Middle frontal gyrus (tissue), 1 donor: Measurements from ENCODE around the gene TTLL9.
"Not testable (repeated sequence)": the region's sequence is repeated elsewhere in the genome, so short reads cannot be mapped to it uniquely, and the experiment has no call there.

Experiments used
- DNase-seq: peaks from one replicate; pipeline ENCODE4 v3.0.0-alpha.2; 2015; ENCODE audit warnings: low spot score; ENCODE audit errors: extremely low spot score

Gene TTLL9, protein sequence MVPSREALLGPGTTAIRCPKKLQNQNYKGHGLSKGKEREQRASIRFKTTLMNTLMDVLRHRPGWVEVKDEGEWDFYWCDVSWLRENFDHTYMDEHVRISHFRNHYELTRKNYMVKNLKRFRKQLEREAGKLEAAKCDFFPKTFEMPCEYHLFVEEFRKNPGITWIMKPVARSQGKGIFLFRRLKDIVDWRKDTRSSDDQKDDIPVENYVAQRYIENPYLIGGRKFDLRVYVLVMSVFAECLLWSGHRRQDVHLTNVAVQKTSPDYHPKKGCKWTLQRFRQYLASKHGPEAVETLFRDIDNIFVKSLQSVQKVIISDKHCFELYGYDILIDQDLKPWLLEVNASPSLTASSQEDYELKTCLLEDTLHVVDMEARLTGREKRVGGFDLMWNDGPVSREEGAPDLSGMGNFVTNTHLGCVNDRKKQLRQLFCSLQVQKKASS

DNA sequence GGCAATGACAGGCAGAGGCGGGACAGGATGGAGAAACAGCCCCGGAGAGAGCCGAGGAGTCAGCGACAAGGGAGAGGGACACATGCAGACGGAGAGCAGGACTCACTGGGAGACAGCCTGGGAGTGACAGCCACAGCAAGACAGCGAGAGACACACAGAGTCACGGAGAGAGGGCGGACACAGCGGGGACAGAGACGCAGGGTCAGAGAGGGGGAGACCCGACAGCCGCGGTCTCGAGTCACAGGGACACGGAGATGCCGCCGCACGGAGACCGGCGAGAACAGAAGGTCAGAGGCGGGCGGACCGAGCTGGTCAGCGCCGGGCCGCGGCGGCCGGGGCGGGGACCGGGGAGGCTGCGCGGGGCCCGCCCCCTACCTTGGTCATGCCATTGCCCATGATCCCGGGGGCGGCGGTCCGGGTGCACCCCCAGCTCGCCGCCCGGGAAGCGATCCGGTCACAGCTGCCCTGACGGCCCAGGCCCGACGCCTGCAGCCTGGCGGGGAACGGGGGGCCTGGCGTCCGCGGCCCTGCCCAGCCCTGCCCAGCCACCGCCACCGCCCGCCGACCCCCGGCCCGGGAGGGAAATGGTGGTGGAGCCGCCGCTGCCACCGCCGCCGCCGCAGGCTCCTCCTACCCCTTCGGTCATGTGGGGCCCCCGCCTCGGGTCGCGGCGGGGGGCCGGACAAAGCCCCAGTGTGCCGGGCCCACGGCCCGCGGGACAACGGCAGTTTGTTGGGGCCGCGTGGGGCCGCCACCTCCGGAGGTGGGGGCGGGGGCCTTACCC is at the start of gene TTLL9, which contains the start of gene DUSP15:
TSS of gene TTLL9 (plus strand) at position 693 of the 784 bp plus-strand sequence. CDS start 493 bp downstream, outside the sequence.
TSS of gene DUSP15 (minus strand) at position 586 of the 784 bp plus-strand sequence. CDS start at position 396, 190 bp downstream.
- DNase-seq = peak; percentile 20

DNA sequence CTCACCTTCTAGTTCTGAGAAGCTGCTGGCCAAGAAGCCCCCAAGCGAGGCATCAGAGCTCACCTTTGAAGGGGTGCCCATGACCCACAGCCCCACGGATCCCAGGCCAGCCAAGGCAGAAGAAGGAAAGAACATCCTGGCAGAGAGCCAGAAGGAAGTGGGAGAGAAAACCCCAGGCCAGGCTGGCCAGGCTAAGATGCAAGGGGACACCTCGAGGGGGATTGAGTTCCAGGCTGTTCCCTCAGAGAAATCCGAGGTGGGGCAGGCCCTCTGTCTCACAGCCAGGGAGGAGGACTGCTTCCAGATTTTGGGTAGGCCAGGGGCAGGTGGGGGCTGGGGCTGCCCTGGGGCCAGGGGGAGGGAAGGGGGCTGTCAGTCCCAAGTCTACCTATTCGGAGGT is 49.0 kb upstream of the TTLL9 start:
- DNase-seq = no peak

DNA sequence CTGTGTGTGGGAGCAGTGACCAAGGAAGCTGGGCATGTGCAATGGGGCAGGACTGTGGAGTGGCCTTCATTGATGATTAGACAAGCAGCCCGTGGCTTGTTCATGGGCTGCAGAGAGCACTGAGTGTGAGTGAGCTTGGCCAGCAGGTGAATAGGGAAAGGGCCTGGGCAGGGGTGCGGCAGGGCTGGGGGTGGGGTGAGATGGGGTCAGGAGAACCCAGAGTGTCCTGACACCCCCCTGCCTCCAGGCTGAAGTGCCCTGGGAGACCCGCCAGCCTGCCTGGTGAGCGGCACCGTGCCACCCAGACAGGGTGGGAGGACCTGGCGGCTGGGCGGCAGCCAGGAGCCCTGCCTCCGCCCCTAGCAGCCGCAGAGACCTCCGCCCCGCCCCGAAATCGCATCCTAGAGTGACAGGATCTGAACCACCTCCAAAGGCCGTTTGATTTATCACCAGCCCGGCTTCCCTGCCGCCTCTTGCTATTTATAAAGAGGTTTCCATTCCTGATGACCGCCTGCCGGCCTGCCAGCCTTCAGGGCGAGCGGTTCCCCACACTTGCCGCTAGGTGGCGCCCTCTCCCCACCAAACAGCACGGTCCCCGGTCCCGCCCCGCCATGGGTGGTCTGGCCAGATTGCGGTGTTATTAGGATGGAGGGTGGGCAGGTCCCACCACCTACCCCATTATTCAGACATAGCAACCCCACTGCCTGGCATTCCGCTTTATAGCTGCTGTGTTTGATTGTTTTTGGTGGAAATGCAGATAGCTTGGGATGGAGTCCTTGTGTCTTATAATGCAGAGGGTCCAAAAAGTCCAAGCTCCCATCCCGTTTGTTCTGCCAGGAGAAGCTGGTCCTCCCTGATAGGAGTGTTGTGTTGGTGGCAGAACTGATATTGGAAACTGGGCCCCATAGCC is 47.8 kb upstream of the TTLL9 start:
- peak; percentile 38 for DNase-seq

DNA sequence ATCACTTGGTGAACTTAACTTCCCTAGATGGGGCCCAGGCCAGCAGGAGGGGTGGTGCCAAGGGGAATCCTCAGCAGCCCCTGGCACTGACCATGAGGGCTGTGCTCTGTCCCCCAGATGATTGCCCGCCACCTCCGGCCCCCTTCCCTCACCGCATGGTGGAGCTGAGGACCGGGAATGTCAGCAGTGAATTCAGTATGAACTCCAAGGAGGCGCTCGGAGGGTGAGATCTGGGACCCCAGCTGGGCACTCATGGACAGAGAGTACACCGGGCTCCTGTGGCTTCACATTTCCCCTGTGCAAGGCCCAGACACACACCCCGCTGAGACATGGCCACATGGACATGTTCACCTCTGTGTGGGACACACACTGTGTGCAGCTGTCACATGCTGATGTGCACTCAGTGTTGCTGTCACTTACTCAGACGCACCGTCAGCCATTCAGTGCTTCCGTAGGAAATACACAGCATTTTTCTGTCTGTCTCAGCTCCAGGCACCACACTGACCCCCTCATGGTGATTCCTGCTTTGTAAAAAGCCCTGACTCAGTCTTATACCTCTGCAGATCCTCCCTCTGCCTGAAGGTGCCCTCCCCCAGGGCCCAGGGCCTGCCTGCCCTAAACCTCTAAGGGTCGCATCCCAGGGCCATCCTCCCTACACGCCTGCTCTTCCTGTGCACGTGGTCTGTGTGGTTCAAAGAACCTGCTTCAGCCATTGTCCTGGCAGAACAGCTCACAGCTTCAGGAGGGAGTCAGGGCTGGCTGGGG is 46.9 kb upstream of the TTLL9 start:
- no peak for DNase-seq

DNA sequence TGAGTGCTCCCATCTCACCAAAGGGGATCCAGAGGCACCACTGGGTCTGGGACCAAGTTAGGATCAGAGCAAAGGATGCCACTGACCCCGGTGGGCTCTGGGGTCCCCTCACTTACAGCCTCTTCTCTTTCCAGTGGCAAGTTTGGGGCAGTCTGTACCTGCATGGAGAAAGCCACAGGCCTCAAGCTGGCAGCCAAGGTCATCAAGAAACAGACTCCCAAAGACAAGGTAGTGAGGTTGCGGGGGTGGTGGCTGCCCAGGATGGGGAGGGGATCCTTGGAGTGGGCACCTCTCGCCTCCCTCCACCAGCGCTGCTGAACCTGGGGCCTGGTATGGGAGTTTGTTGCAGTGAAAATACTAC is 46.3 kb upstream of the TTLL9 start:
- no peak for DNase-seq

DNA sequence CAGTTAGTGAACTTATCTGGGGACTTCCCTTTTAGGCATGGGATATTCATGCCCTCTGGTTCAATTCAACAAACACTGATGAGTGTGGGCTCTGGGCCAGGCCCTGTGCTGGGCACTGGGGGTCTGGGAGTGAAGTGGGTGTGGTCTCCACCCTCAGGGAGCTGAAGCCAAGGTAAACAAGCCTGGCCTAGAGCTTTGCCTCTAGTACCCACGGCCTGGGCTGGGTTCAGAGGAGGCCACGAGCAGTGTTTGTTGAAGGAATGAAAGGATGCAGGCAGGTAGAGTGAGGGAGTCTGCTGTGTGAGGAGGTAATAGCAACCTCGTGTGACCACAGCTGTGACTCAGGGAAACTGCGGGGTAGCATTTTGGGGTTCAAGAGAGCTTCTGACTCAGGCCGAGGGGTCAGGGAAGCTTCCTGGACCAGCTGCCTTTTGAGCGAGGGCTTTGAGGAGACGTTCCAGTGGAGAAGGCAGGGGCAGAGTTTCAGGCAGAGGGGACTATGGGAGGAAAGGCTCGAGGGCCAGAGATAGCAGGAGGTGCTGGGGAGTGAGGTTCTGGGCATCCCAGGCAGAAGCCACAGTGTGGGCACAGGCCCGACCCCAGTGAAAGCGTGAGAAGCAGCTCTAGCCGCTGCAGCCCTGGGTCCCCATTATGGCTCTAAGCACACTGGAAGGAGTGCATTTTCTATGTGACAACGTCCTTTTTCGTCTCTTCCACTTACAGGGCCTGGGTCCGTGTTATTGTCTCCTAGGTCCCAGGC is 45.7 kb upstream of the TTLL9 start:
- DNase-seq = no peak

DNA sequence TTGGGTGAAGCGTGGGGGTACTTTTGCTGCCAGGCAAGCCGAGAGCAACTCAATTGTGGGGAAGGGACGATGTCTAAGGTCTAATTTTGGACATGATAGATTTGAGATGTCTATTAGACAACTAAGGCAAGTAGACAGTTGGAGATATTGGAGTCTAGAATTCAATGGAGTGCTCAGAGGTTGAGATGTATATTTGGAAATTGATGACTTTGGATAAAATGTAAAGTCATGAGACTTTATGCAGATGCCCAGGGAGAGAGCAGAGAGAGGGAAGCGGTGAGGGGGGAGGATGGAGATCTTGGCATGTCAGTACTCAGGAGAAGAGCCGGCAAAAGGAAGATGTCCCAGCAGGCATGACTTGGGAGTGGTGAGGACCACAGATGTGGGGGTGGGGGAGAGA is 44.4 kb upstream of the TTLL9 start:
- DNase-seq = no peak

DNA sequence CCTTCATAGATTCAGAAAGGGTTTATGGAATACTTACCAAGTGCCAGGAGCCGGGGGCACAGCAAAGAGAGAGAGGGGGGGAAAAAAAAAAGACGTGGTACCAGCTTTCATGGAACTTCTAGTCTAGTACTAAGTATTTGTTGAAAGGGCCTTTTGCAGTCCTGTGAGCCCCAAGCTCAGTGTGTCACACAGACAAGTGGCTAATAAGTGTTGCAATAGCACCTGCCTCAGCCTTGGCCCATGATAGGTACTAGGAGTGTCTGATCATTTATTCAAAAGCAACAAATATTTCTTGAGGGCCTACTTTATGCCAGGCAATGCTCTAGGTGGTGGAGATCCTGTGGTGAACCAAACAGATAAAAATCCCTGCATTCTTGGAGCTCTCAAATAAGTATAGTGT is 43.4 kb upstream of the TTLL9 start:
- DNase-seq = no peak

DNA sequence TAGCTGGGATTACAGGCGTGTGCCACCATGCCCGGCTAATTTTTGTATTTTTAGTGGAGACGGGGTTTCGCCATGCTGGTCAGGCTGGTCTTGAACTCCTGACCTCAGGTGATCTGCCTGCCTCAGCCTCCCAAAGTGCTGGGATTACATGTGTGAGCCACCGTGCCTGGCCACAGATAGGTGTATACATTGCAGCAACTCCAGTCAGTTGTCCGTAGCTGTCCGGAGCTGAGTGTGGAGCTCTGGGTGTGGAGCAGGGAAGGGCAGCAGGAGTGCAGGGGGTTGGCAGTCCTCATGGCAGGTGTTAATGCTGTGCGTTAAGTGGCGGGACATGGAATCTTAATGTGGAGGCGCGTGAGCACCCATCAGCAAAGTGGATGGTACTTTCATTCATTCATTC is 42.4 kb upstream of the TTLL9 start:
- not testable (repeated sequence) for DNase-seq

DNA sequence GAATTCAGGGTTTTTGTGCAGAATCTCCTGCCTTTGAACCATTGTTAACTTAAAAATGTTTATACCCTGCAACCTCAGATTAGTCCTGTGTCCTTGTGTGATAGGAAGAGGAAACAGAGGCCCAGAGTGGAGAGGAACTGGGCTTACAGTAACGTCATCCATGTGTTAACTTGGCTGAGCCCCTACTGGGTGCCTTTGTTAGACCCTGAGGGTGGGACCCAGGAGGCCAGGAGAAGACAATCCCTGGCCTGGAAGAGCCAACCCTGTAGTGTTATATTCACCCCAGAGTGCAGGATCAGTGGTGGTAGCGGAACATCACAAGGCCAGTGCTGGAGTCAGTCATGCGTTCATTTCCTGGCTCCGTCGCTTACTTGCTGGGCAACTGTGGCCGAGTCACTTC is 40.7 kb upstream of the TTLL9 start:
- DNase-seq = no peak

DNA sequence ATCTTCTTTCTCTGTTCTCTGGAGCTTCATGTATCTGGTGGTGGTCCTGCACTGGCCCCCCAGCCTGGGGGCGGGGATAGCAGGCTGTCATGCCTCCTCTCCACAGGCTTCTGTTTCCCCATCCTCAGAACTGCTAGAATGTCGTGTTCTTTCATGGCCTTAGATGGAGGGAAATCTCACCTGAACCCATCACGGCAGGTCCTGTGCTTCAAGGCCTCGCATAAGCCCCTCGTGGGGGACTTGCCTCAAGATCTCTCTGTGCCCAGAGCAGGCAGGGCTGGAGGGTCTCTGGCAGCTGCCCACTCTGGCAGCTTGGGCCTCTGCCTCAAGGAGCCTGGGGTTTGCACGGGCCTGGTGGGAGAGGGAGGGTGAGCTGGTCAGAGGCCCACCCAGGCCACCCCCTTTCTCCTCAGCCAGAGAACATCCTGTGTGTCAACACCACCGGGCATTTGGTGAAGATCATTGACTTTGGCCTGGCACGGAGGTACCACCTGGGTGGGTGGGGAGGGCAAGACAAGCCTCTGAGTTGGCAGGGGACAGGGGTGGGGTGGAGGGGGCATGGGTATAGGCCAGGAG is 39.9 kb upstream of the TTLL9 start:
- no peak for DNase-seq

DNA sequence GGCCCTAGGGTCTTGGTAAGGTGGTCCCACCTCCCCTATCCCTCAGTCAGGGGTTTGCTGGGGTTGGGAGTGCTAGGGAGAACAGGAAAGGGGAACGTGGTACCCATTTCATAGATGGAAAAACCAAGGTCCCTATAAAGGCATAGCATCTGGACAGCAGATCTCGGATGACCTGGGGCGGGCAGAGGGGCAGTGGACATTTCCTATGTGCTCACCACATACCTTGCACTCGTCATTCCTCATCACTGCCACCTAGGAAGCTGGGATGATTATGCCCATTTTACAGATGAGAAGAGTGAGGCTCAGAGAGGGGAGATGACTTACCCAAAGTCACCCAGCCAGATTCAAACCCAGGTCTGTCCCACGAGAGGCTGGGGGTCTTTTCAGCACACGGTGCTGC is 39.2 kb upstream of the TTLL9 start:
- DNase-seq = no peak

DNA sequence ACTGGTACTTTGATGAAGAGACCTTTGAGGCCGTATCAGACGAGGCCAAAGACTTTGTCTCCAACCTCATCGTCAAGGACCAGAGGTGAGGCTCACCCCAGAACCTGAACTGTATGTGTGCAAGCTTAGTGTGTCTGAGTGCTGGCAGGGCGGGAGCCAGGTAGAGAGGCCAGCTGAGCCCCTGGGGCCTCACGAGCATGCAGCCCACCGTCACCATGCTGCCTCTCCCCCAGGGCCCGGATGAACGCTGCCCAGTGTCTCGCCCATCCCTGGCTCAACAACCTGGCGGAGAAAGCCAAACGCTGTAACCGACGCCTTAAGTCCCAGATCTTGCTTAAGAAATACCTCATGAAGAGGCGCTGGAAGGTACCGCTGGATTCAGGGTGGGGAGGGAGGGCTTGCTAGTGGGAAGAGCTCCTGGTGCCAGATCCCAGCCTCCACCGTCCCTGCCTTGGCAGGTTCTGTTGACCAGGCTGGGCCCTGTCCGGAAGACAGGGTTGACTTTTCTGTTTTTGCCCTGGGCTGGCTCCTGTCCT is 38.6 kb upstream of the TTLL9 start:
- DNase-seq = no peak

DNA sequence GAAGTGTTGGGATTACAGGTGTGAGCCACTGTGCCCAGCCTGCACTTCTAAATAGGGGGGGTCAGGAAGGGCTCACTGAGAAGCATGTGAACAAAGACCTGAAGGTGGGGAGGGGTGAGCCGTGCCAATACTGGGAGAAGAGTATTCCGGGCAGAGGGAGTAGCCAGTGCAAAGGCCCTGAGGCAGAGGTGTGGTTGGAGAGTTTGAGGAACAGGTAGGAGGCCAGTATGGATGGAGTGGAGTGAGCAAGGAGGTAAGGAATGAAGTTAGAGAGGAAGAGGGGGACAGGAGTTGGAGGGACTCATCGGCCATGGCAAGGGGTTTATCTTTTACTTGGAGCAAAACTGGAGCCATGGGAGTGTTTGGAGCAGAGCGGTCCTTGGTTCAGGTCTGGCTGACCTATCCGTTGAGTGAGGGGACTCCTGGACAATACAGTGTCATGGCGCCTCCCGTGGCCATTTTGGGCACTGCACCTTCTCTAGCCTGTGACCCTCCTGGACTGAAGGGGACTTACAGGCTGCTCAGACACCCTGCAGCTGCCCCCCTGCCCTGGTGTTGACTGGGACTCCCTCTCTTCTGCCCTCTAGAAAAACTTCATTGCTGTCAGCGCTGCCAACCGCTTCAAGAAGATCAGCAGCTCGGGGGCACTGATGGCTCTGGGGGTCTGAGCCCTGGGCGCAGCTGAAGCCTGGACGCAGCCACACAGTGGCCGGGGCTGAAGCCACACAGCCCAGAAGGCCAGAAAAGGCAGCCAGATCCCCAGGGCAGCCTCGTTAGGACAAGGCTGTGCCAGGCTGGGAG is 37.1 kb upstream of the TTLL9 start:
- DNase-seq = no peak

DNA sequence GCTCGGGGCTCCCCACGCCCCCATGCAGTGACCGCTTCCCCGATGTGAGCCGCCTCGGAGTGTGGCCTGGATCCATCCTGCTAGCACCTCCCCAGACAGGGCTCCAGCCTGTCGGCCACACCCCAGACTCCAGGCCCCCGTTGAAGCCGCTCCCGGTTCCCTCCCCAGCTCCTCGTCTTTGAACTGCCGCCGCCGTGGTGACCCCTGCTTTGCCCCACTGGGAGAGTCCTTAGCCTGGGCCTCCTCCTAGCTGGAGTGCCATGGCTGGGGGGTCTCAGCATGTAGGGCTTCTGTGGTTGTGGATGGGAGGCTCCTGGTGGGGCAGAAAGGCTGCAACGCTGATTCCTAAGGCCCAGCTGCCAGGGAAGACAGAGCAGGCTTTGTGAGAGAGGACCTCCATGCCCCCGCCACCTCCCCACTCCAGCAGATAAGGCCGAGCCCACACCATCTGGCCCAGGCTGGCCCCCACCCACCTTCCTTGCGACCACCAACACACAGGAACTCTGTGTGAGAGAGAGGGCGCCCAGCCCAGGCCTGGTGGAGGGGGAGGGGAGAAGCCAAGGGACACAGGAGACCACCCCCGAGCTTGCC is 36.4 kb upstream of the TTLL9 start:
- no peak for DNase-seq

DNA sequence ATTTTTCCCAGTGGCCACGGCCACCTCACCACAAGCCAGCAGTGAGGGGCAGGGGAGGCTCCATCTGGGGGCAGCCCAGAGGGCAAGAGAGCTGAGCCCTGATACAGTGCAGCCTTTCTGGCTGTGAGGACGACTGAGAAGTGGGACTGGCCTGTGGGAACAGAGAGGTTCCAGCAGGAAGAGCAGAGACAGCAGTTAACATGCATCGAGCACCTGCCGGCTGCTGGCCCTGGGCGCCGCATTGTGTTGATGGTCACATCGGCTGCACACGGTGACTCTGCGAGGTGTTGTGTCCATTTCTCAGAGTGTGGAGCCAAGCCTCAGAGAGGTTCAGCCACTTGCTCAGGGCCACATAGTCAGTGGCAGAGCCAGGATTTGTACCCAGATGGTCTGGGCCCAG is 34.9 kb upstream of the TTLL9 start:
- no peak for DNase-seq

DNA sequence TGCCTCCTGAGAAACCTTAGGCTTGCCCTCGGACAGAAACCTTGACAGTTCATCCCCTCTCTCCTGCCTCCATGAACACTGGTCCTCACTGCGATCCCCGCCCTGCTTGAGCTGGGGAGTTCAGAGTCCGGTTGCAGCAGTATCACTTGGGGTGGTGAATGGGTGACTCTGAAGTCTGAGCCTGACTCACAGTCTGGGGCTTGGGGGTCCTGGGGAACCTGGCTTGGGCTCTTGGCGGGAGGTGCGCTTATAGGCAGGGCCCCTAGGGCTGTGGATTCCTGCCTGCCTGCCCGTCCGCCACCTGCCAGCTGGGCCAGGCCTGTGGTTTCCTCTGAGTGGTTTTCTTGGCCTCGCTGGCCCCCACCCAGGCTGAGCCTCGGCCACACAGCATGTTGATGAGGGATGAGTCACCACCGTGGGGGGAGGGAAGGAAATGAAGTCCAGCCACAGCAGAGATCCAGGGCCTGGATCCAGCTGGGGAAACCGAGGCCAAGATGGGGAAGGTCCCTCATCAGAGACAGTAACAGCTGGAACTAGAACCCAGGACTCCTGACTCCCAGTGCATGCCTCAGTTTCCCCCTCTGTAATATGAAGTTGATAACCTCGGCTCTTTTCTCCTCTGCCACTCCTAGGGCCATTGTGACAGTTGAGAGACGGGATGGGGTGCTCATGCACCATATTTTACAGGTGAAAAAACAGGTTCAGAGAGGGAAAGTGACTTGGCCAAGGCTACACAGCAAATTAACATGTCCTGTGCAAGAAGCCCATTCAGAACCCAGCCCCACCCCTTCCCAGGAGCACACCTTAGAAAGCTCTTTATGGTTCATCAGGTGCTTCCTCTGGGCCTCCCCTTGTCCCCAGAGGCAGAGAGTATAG is 34.2 kb upstream of the TTLL9 start:
- DNase-seq = no peak
